GM18861 (cell line): ENCODE results near the gene FURIN.
"Not testable (repeated sequence)": the region's sequence is repeated elsewhere in the genome, so short reads cannot be mapped to it uniquely, and the experiment has no call there.

Source experiments
- ATAC-seq: cut with Tn5 transposase; IDR thresholded peaks from one replicate; pipeline ENCODE4 v1.9.1; 2021; ENCODE audit not compliant: unreplicated experiment

FURIN gene

DNA sequence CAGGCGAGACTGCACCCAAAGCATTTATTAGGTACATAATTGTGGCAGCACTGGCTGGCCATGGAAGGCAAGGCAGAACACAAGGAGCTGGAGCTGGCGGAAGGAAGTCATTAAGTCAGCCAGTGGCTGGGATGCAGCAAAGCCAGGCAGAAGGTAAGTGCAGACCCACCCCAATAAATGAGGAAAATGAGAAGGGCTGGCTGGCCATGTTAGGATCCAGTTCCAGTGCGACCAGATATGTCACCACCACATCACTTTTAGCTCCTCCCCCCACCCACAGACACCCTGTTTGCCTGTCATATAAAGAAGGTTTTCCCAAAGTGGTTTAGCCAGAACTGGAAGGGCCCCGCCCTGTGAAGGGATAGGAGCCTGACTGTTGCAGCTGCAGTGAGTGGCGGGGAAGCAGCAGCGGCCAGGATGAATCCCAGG lies at the start of gene FURIN:
Gene FURIN, plus strand, starts transcription at position 328 of the 429 bp plus-strand sequence. CDS start 7,153 bp downstream, outside the sequence.
- ATAC-seq = no peak

GRCh38 chr15:90819390-90819789 lies 49.0 kb upstream of the FURIN start:
- ATAC-seq = no peak

GRCh38 chr15:90819850-90820249 lies 48.5 kb upstream of the FURIN start:
- ATAC-seq = no peak

DNA sequence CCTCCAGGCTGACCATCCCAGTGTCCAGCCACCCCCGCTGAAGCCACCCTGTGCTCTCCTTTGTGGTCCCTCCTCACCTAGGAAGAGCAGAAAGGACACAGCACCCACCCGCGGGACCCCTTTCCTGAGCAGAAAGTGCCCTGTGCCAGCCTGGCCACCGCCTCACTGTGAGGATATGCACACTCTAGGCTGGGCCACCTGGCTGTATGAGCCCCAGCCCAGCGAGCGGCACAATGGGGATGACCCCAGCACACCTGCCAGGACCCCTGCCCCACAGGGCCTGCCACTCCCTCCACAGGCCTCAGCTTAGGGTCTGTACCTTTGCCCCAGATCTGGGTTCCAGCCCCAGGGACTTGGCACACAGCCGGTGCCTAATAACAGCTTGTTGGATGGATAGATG lies 47.9 kb upstream of the FURIN start:
- ATAC-seq = no peak

DNA sequence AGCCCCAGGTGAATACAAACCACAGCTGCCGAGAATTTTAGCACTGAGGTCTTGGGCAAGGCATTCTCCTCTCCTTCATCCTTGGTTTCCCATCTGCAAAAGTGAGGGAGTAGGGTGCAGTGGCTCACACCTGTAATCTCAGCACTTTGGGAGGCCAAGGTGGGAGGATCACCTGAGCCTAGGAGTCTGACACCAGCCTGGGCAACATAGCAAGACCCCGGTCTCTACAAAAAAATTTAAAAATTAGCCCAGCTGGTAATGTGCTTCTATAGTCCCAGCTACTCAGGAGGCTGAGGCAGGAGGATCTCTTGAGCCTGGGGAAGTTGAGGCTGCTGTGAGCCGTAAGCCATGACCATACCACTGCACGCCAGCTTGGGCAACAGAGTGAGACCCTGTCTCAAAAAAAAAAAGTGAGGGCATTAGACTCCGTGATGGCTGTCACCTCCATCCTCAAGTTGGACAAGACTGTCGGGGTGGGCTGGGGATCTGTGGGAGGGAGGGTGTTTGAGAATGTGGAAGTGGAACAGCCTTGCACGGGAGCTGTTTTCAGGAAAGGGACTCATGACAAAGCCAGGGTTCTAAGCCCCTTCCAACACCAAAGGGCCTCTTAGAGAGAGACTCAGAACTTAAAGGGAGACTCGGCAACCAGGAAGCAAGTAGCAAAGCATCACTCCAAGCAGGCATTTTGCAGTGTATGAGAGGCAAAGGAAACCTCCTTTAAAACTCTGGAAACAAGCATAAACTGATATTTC lies 46.0 kb upstream of the FURIN start:
- no peak for ATAC-seq

GRCh38 chr15:90823455-90823974 lies 44.9 kb upstream of the FURIN start:
- no peak for ATAC-seq

DNA sequence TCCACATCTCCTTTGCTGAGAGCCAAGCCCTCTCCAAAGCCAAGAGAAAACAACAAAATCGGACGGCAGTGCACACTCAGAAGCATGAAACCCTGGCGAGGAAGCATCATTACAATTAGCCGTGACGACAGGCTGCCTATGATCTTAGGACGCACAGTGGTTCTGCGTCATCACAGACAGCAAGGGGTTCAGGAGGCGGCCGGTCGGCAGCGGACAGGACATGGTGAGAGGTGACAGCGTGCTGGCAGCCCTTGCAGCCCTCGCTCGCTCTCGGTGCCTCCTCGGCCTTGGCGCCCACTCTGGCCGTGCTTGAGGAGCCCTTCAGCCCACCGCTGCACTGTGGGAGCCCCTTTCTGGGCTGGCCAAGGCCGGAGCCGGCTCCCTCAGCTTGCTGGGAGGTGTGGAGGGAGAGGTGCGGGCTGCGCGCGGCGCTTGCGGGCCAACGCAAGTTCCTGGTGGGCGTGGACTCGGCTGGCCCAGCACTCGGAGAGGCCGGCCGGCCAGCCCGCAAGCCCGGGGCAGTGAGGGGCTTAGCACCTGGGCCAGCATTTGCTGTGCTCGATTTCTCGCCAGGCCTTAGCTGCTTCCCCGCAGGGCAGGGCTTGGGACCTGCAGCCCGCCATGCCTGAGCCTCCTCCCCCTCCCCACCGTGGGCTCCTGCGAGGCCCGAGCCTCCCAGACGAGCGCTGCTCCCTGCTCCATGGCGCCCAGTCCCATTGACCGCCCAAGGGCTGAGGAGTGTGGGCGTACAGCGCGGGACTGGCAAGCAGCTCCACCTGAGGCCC lies 43.1 kb upstream of the FURIN start:
- ATAC-seq = not testable (repeated sequence)

GRCh38 chr15:90826206-90826885 lies 42.0 kb upstream of the FURIN start:
- ATAC-seq = not testable (repeated sequence)

DNA sequence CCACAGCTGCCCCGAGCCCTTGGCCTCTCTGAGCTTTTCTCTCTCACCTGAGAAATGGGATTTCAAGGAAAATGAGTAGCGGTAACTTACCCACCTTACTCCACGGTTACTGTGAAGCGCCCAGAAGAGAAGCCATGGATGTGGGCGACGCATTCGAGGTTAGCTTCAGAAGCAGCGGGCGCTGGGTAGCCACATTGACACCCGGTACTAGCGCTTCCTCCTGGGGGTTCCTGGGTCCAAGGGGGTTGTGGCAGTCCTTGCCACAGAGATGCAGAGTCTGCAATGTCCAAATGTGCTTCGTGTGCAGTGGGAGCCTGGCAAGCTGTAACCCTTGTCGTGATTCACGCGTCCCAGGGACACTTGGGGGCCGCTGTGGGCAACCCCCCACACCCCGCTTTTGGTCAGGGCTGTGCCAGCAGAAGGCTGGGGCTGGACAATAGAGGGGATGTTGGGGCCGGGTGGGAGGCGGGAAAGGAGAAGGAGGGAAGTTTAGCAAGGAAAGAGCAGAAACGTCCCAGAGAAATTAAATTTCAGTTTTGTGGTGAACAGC lies 41.4 kb upstream of the FURIN start:
- ATAC-seq = no peak

DNA sequence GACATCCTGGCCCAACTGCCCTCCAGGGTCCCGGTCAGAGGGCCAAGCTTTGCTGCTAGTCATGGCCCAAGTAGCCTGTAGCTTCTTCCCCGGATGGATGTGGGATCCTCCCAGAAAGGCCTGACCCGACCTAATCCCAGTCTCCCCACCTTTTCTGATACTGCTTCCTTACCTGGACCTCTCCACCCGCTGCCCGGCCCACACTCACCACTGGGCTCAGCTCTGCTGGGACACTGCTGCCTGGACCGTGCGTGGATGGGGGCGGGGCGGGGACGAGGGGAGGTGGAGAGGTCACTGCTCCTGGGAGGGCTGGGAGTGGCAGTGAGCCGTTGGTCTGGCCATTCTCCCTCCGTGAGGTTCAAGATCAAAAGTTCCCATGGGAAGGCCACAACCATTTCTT lies 40.3 kb upstream of the FURIN start:
- ATAC-seq = no peak

DNA sequence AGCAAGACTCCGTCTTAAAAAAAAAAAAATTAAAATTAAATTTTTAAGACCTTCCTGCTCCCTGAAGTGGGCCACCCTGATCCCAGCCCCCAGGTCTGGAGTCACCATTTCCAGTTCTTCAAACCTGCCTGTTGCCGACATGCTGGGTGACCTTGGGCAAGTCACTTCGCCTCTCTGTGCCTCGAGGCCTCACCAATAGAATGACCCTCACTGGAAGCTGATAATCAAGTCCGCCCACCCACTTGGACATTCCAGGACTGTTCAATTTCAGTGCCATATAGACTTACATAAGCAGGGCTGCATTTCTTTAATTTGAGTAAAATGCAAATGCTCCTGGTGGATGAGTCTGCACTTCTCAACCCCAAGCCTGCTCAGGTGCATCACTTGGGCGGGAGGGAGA lies 39.3 kb upstream of the FURIN start:
- no peak for ATAC-seq

DNA sequence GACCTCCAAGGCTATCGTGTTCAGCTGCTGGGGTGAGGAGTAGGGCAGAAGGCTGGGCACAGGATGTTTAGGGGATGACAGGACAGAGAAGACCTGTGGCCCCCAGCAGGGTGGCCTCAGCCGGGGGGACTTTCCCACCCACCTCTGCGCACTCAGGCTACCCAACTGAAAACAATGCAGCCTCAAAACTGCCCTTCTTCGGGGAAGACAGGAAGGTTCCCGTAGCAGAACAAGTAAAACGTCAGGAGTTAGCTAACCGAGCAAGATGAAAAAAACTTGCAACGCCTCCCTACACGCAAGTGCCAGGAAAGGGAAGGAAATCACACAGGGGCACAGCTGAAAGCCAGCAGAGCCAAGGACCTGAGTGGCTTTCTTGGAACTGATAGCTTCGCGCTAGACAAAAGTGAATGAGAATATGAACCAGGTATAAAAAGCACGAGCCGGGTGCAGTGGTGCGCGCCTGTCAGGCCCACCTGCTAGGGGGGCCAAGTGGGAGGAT lies 38.4 kb upstream of the FURIN start:
- peak; percentile 60 for ATAC-seq

- no peak for ATAC-seq
Observed at GRCh38 chr15:90834626-90835025, 33.8 kb upstream of the FURIN start.

- ATAC-seq = no peak
Observed at GRCh38 chr15:90836296-90836871, 32.0 kb upstream of the FURIN start.

DNA sequence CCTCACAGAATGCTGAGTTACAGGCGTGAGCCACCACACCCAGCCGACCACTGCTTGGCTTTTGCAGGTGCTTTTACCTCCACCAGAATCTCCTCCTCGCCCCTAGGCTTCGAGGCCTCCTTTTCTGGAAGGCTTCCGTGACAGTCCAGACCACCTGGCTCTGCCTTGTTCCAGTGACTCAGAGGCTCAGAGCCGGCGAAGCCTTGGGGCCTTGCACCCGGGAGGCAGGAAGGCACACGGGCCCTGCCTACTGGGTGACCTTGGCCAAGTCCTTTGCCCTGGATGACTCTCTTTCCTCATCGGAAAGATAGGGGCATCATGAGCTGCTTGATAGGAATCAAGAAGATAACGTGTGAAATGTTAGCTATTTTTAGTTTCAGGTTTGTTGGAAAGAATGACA lies 31.3 kb upstream of the FURIN start:
- no peak for ATAC-seq

GRCh38 chr15:90838139-90838538 lies 30.2 kb upstream of the FURIN start:
- no peak for ATAC-seq

- ATAC-seq = no peak
Observed at GRCh38 chr15:90838544-90838943, 29.8 kb upstream of the FURIN start.

GRCh38 chr15:90839187-90840071 lies 29.0 kb upstream of the FURIN start:
- peak; percentile 85 for ATAC-seq

- ATAC-seq = no peak
Observed at GRCh38 chr15:90840157-90840855, 28.1 kb upstream of the FURIN start.
